ENCODE data around the gene ALPK3.

- no peak for TF ChIP-seq CTCF (IDR thresholded peaks at IDR 0.05)
- no peak for TF ChIP-seq EP300 (IDR thresholded peaks at IDR 0.05)
- no peak for TF ChIP-seq POLR2AphosphoS5 (IDR thresholded peaks at IDR 0.05)
These were observed 27.4 kb upstream of the ALPK3 start for GRCh38 chr15:84789762-84790161.

Data from stomach (tissue), 4 donors.